Skeletal muscle tissue (tissue), 5 donors: Measurements from ENCODE around the gene IL5RA. TPM values are rescaled to one million over a fixed set of nuclear protein-coding genes. Genes with fewer than 3 reads are reported as not detected.

Source experiments
- H3K27ac ChIP-seq: one replicate; pipeline ENCODE4 v1.7.0; 2013; ENCODE audit warnings: mild to moderate bottlenecking, low read depth, low read length, inconsistent platforms
- H3K27me3 ChIP-seq, 3 donors: one replicate each; pipeline ENCODE4 v1.7.0; 2013; ENCODE audit warnings: low read length in 3 of 3; ENCODE audit not compliant: control insufficient read depth in 3 of 3, insufficient read depth in 3 of 3
- H3K36me3 ChIP-seq, 3 donors: one replicate each; pipeline ENCODE4 v1.7.0; 2013; ENCODE audit warnings: low read length in 3 of 3; ENCODE audit not compliant: control insufficient read depth in 3 of 3, insufficient read depth in 3 of 3
- H3K4me1 ChIP-seq, 3 donors: one replicate each; pipeline ENCODE4 v1.7.0; 2013; ENCODE audit warnings: low read length in 3 of 3, mild to moderate bottlenecking in 3 of 3; ENCODE audit not compliant: control insufficient read depth in 3 of 3, insufficient read depth in 3 of 3
- H3K4me3 ChIP-seq, 3 donors: one replicate each; pipeline ENCODE4 v1.7.0; 2013; ENCODE audit warnings: low read length in 3 of 3
- H3K9ac ChIP-seq, 3 donors: one replicate each; pipeline ENCODE4 v1.7.0; 2013; ENCODE audit warnings: low read length in 3 of 3, mild to moderate bottlenecking in 3 of 3, moderate library complexity in 2 of 3, low read depth in 1 of 3
- H3K9me3 ChIP-seq, 3 donors: one replicate each; pipeline ENCODE4 v1.7.0; 2013; ENCODE audit warnings: low read length in 3 of 3; ENCODE audit not compliant: control insufficient read depth in 3 of 3
- small RNA-seq: library from RNA; depleted of rRNA; stranded (forward); fragments of <200 nt; gene quantifications from one replicate; pipeline ENCODE3, GENCODE V24; 2014
- total RNA-seq: library from RNA; depleted of rRNA; stranded (reverse); fragments of >200 nt; gene quantifications from one replicate; pipeline ENCODE4 v1.2.3, GENCODE V29; 2014
- donor health status: Osteomylitis.

The IL5RA gene
- total RNA-seq, 1 donor from 2014 or later = not detected

DNA sequence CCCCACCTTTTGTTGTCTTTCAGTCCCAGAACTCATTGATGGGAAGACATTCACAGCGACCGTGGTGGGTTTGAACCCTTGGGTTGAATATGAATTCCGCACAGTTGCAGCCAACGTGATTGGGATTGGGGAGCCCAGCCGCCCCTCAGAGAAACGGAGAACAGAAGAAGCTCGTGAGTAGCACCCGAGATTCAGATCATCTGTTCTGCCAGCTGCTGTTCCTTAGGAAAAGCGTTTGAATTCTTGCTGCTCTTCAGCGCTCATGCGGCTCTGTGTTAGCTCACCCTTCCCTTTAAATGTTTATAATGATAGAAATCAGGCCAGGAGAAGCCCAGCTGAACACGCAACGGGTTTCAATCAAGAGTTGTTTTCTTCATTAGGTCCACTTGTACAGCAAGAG lies 73.0 kb downstream of the IL5RA start:
- Histone ChIP-seq H3K36me3 (no peaks in the 10 kb centered on the region), H3K27me3 (peaks cover 0 to 2% (median 0%) of the 10 kb centered on the region in 3 donors), H3K4me3 (no peak overlapping the region), H3K9ac (no peak overlapping the region), H3K27ac (no peak overlapping the region), H3K9me3 (no peaks in the 10 kb centered on the region), H3K4me1 (no peaks in the 10 kb centered on the region)

GRCh38 chr3:3031326-3031725 lies 78.8 kb downstream of the IL5RA start:
- no peaks in the 10 kb centered on the region for H3K36me3 ChIP-seq
- H3K27me3 ChIP-seq = no peaks in the 10 kb centered on the region
- H3K9ac ChIP-seq = no peak overlapping the region
- H3K9me3 ChIP-seq = no peaks in the 10 kb centered on the region
- H3K4me1 ChIP-seq = no peaks in the 10 kb centered on the region
- no peak overlapping the region for H3K4me3 ChIP-seq
- H3K27ac ChIP-seq = no peak overlapping the region

- H3K27me3 ChIP-seq = no peaks in the 10 kb centered on the region
- H3K36me3 ChIP-seq = no peaks in the 10 kb centered on the region
- H3K4me3 ChIP-seq = no peak overlapping the region
- no peaks in the 10 kb centered on the region for H3K4me1 ChIP-seq
- no peaks in the 10 kb centered on the region for H3K9me3 ChIP-seq
- no peak overlapping the region for H3K9ac ChIP-seq
- no peak overlapping the region for H3K27ac ChIP-seq
These were observed 82.1 kb downstream of the IL5RA start for GRCh38 chr3:3027976-3028567.

- no peaks in the 10 kb centered on the region for H3K9me3 ChIP-seq
- no peaks in the 10 kb centered on the region for H3K27me3 ChIP-seq
- no peak overlapping the region for H3K9ac ChIP-seq
- H3K4me3 ChIP-seq = no peak overlapping the region
- no peaks in the 10 kb centered on the region for H3K4me1 ChIP-seq
- H3K36me3 ChIP-seq = no peaks in the 10 kb centered on the region
- no peak overlapping the region for H3K27ac ChIP-seq
These were observed 86.9 kb downstream of the IL5RA start for GRCh38 chr3:3023111-3023745.

DNA sequence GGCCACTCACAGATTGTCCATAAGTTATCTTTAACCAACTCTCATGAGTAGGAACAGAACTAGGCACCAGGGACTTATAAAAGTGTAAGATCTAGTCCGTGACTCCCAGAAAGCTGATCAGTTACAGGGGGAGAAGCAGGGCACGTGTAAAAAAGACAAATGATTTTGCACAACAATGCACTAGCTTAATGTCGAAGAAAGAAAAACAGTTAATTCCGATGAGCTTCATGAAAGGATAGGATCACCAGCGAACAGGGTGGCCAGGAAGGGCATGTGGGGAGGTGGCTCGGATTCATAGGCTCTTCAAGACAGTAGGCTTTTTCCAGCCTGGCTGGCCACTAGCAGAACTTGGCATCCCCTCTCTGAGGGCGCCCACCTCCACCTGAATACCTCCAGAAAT lies 90.0 kb downstream of the IL5RA start:
- Histone ChIP-seq H3K36me3 (no peaks in the 10 kb centered on the region), H3K9me3 (no peaks in the 10 kb centered on the region), H3K27me3 (no peaks in the 10 kb centered on the region), H3K4me3 (no peak overlapping the region), H3K4me1 (no peaks in the 10 kb centered on the region), H3K27ac (no peak overlapping the region), H3K9ac (no peak overlapping the region)

Small RNA genes within 50 kb of the gene (small RNA-seq; reads per million reads assigned to genes)
- not detected for gene RF00416

Other genes starting within 250 kb of the IL5RA start
- gene TRNT1, start 16.6 kb upstream of the IL5RA start, total RNA-seq = 26.6 TPM
- gene CRBN, start 69.3 kb upstream of the IL5RA start, total RNA-seq = 76.2 TPM